IMR-90 (cell line): Measurements from ENCODE around the gene CGREF1. TPM values are rescaled to one million over a fixed set of nuclear protein-coding genes. Genes with fewer than 3 reads are reported as not detected.

Source experiments
- ATAC-seq: fragments of 200-7000 bp; cut with Tn5 transposase; 2 replicates; pipeline ENCODE4 v1.9.1; 2020; ENCODE audit warnings: low read depth, mild to moderate bottlenecking, moderate library complexity
- BruUV-seq: library from RNA; stranded (reverse); fragments of 400-500 nt; replicated peaks from 2 replicates; lab custom pipeline; 2021; lab: Mats Ljungman, UMichigan
- CTCF ChIA-PET: fragments of 300-600 bp; formaldehyde crosslinking; extraction: SDS; loops from one replicate; lab custom pipeline; 2021; ENCODE audit warnings: antibody characterized with exemption; lab: Yijun Ruan, JAX
- POLR2A ChIA-PET: fragments of 300-600 bp; sonication (Branson Sonifier 250); formaldehyde crosslinking; loops from one replicate; lab custom pipeline; 2022; ENCODE audit warnings: antibody characterized with exemption; ENCODE audit not compliant: unreplicated experiment; lab: Charles Lee
- DNase-seq: peaks from one replicate; pipeline ENCODE4 v3.0.0; 2013
- H2AFZ ChIP-seq: replicated peaks from 2 replicates; pipeline ENCODE3; 2013; ENCODE audit warnings: low read length, mild to moderate bottlenecking; ENCODE audit not compliant: poor library complexity
- H2AK5ac ChIP-seq: 2 replicates; pipeline ENCODE4 v1.6.1; 2013; ENCODE audit warnings: low read depth, low read length, inconsistent platforms
- H2AK9ac ChIP-seq: replicated peaks from 2 replicates; pipeline ENCODE3; 2013; ENCODE audit warnings: mild to moderate bottlenecking, low read depth, low read length, moderate library complexity; ENCODE audit not compliant: poor library complexity
- H2BK120ac ChIP-seq: 2 replicates; pipeline ENCODE4 v1.6.1; 2013; ENCODE audit warnings: low read depth, low read length, inconsistent platforms
- H2BK15ac ChIP-seq: 3 replicates; pipeline ENCODE4 v1.6.1; 2013; ENCODE audit warnings: low read depth, low read length, inconsistent platforms
- H2BK20ac ChIP-seq: 2 replicates; pipeline ENCODE4 v1.6.1; 2013; ENCODE audit warnings: low read depth, mild to moderate bottlenecking, inconsistent platforms, low read length, moderate library complexity
- H2BK5ac ChIP-seq: 2 replicates; pipeline ENCODE4 v1.6.1; 2013; ENCODE audit warnings: mild to moderate bottlenecking, low read depth, low read length, inconsistent platforms; ENCODE audit not compliant: poor library complexity, severe bottlenecking
- H3K14ac ChIP-seq: replicated peaks from 2 replicates; pipeline ENCODE4 v1.6.1; 2013; ENCODE audit warnings: low read depth, low read length, inconsistent platforms
- H3K18ac ChIP-seq: 2 replicates; pipeline ENCODE4 v1.6.1; 2013; ENCODE audit warnings: low read depth, low read length, control low read depth
- H3K23ac ChIP-seq: 2 replicates; pipeline ENCODE4 v1.6.1; 2013; ENCODE audit warnings: low read depth, low read length, inconsistent platforms
- H3K27ac ChIP-seq: 2 replicates; pipeline ENCODE4 v1.5.1; 2013; ENCODE audit warnings: mild to moderate bottlenecking, control low read depth, low read length; ENCODE audit not compliant: insufficient read depth
- H3K27me3 ChIP-seq: 2 replicates; pipeline ENCODE4 v1.6.1; 2013; ENCODE audit warnings: low read length; ENCODE audit not compliant: control insufficient read depth, insufficient read depth
- H3K36me3 ChIP-seq: 2 replicates; pipeline ENCODE4 v1.6.1; 2013; ENCODE audit warnings: low read length, mixed read lengths; ENCODE audit not compliant: control insufficient read depth, insufficient read depth
- H3K4ac ChIP-seq: 2 replicates; pipeline ENCODE4 v1.6.1; 2013; ENCODE audit warnings: low read depth, low read length, inconsistent platforms
- H3K4me1 ChIP-seq: 2 replicates; pipeline ENCODE4 v1.6.1; 2013; ENCODE audit warnings: low read length, mixed read lengths; ENCODE audit not compliant: control insufficient read depth, insufficient read depth
- H3K4me2 ChIP-seq: 2 replicates; pipeline ENCODE4 v1.6.1; 2013; ENCODE audit warnings: low read depth, mild to moderate bottlenecking, control low read depth, low read length, moderate library complexity
- H3K4me3 ChIP-seq: 2 replicates; pipeline ENCODE4 v1.5.1; 2013; ENCODE audit warnings: low read depth, mild to moderate bottlenecking, control low read depth, low read length, moderate library complexity; ENCODE audit not compliant: insufficient read depth
- H3K56ac ChIP-seq: 2 replicates; pipeline ENCODE4 v1.6.1; 2013; ENCODE audit warnings: low read length, inconsistent platforms; ENCODE audit not compliant: insufficient read depth; ENCODE audit errors: extremely low read depth
- H3K79me1 ChIP-seq, 2 experiments: 2 replicates each; pipeline ENCODE4 v1.6.1; 2013; ENCODE audit warnings: low read length in 2 of 2, inconsistent platforms in 1 of 2, low read depth in 1 of 2
- H3K9ac ChIP-seq: 2 replicates; pipeline ENCODE4 v1.6.1; 2013; ENCODE audit warnings: low read depth, low read length, control low read depth
- H3K9me1 ChIP-seq: 2 replicates; pipeline ENCODE4 v1.6.1; 2013; ENCODE audit warnings: low read length, inconsistent platforms; ENCODE audit not compliant: insufficient read depth
- H3K9me3 ChIP-seq: 2 replicates; pipeline ENCODE4 v1.6.1; 2013; ENCODE audit warnings: low read length; ENCODE audit not compliant: control insufficient read depth, insufficient read depth
- H4K20me1 ChIP-seq: 2 replicates; pipeline ENCODE4 v1.6.1; 2013; ENCODE audit warnings: low read length, inconsistent platforms; ENCODE audit not compliant: insufficient read depth
- H4K5ac ChIP-seq: 2 replicates; pipeline ENCODE4 v1.6.1; 2013; ENCODE audit warnings: mild to moderate bottlenecking, low read depth, low read length, control low read depth
- H4K8ac ChIP-seq, 2 experiments: 2 replicates each; pipeline ENCODE4 v1.6.1; 2013; ENCODE audit warnings: low read depth in 2 of 2, low read length in 2 of 2, control low read depth in 1 of 2, inconsistent platforms in 1 of 2
- H4K91ac ChIP-seq: 2 replicates; pipeline ENCODE4 v1.6.1; 2013; ENCODE audit warnings: low read depth, low read length, inconsistent platforms; ENCODE audit not compliant: insufficient read depth
- BHLHE40 ChIP-seq: fragments of 150-350 bp; IDR thresholded peaks from 2 replicates; pipeline ENCODE4 v1.6.1; 2016; ENCODE audit warnings: mild to moderate bottlenecking, low read depth, low read length
- CEBPB ChIP-seq: IDR thresholded peaks from 2 replicates; pipeline ENCODE4 v1.6.1; 2012; ENCODE audit warnings: low read depth, low read length, improper control_type of control experiment
- CHD1 ChIP-seq: IDR thresholded peaks from 2 replicates; pipeline ENCODE4 v1.6.1; 2012; ENCODE audit warnings: low read depth, low read length, improper control_type of control experiment
- FOS ChIP-seq: fragments of 150-350 bp; IDR thresholded peaks from 2 replicates; pipeline ENCODE4 v1.6.1; 2016; ENCODE audit warnings: low read depth, low read length
- MAFK ChIP-seq: IDR thresholded peaks from 2 replicates; pipeline ENCODE4 v1.6.1; 2012; ENCODE audit warnings: low read depth, low read length, improper control_type of control experiment
- MAZ ChIP-seq: IDR thresholded peaks from 2 replicates; pipeline ENCODE4 v1.6.1; 2012; ENCODE audit warnings: low read depth, mild to moderate bottlenecking, low read length, improper control_type of control experiment, moderate library complexity, borderline replicate concordance
- MXI1 ChIP-seq: IDR thresholded peaks from 2 replicates; pipeline ENCODE4 v1.6.1; 2012; ENCODE audit warnings: low read depth, mild to moderate bottlenecking, low read length, moderate library complexity, borderline replicate concordance
- NFE2L2 ChIP-seq: fragments of 150-350 bp; IDR thresholded peaks from 2 replicates; pipeline ENCODE4 v1.6.1; 2016; ENCODE audit warnings: low read depth, mild to moderate bottlenecking, low read length
- POLR2A ChIP-seq: IDR thresholded peaks from 2 replicates; pipeline ENCODE4 v1.6.1; 2012; ENCODE audit warnings: mild to moderate bottlenecking, low read depth, low read length
- RAD21 ChIP-seq: IDR thresholded peaks from 2 replicates; pipeline ENCODE4 v1.6.1; 2012; ENCODE audit warnings: low read length, improper control_type of control experiment
- RCOR1 ChIP-seq: IDR thresholded peaks from 2 replicates; pipeline ENCODE4 v1.6.1; 2012; ENCODE audit warnings: mild to moderate bottlenecking, low read length, improper control_type of control experiment; ENCODE audit not compliant: insufficient replicate concordance
- SMC3 ChIP-seq: fragments of 150-350 bp; IDR thresholded peaks from 2 replicates; pipeline ENCODE4 v1.6.1; 2016; ENCODE audit warnings: low read depth, mild to moderate bottlenecking, antibody characterized with exemption, low read length, moderate library complexity
- WGBS, 2 experiments: methylation state at CpG; one replicate each; pipeline versions ENCODE4 v1.1.5 to v1.1.7; 2013; ENCODE audit warnings: missing lambda C conversion rate in 2 of 2; ENCODE audit not compliant: insufficient read length in 1 of 2; ENCODE audit errors: extremely low coverage in 2 of 2; 5-methylcytosine and 5-hydroxymethylcytosine counted together
- dilution Hi-C: fragments of 300-500 bp; cut with HindIII; formaldehyde crosslinking; loops from one replicate; pipeline ENCODE4 v1.14.3; 2018; ENCODE audit warnings: low sequenced_read_pairs; ENCODE audit not compliant: unreplicated experiment
- in situ Hi-C: fragments of 300-500 bp; cut with MboI; formaldehyde crosslinking; loops from 3 replicates; pipeline ENCODE4 v1.14.3; 2019; ENCODE audit warnings: low sequenced_read_pairs, inconsistent platforms, mixed read lengths
- intact Hi-C: fragments of 100-400 bp; cut with micrococcal nuclease; formaldehyde crosslinking; loops from 2 replicates; pipeline ENCODE4 v1.10.0; 2022
- polyA plus RNA-seq, 3 experiments: library from polyadenylated mRNA; depleted of rRNA; stranded (reverse); fragments of >200 nt; gene quantifications; 2 replicates each; pipeline ENCODE4 v1.2.3, GENCODE V29; 2012; ENCODE audit warnings: low replicate concordance in 1 of 3
- total RNA-seq: library from RNA; depleted of rRNA; stranded (reverse); fragments of >200 nt; gene quantifications from 2 replicates; pipeline ENCODE4 v1.2.3, GENCODE V29; 2012
- TF ChIP-seq, protein P1 (sequence below): conservative IDR thresholded peaks from 2 replicates; pipeline ENCODE4 v1.5.1; 2012; ENCODE audit warnings: mild to moderate bottlenecking, low read depth, low read length, improper control_type of control experiment
- TF ChIP-seq, protein P2 (sequence below): fragments of 150-350 bp; IDR thresholded peaks from 2 replicates; pipeline ENCODE4 v1.6.1; 2017; ENCODE audit warnings: mild to moderate bottlenecking, antibody characterized with exemption, low read length, low read depth
- TF ChIP-seq, protein P3 (sequence below): fragments of 150-350 bp; IDR thresholded peaks from 2 replicates; pipeline ENCODE4 v1.6.1; 2016; ENCODE audit warnings: low read depth, mild to moderate bottlenecking, low read length, moderate library complexity, borderline replicate concordance

CGREF1 gene
- total and polyA plus RNA-seq, 2 of the 4 experiments (the other 2 are of a cell fraction): 0.54 to 1.3 TPM

DNA sequence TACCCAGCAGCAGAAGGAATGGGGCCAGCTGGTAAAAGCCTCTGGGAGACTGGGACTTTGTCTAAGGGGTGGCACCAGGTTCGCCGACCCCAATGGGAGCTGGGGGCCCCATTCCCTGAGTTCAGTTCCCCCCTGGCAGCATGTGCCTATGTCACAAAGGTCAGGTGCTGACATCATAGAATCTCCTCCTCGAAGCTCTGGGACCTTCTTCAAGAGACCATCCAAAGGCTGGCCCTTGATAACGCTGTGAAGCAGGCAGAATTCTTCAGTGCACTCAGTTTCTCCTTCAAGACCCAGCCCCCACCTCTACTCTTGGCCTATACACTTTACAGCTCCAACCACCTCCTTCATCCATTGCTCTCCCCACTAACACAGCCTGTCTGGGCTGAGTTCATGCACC, 20.4 kb upstream of the CGREF1 start, which contains the start of gene PRR30:
TSS of gene PRR30 (minus strand) at position 101 of the 400 bp plus-strand sequence. CDS start 1,081 bp downstream, outside the sequence.
- Histone ChIP-seq H4K5ac (no peak within 1 kb of the TSS), H3K9me1 (0 out of 2 replicates have a peak, but pooled peaks cover 6% of the 10 kb centered on the region), H4K20me1 (no peaks in the 10 kb centered on the region), H3K27ac (no peak within 1 kb of the TSS), H4K91ac (no peak within 1 kb of the TSS), H3K18ac (no peak within 1 kb of the TSS), H3K79me1 (no peaks in the 10 kb centered on the region), H3K9ac (no peak within 1 kb of the TSS), H3K9me3 (peaks cover 7% of the 10 kb centered on the region), H2AFZ (no peak within 1 kb of the TSS), H2BK20ac (no peak within 1 kb of the TSS), H3K4ac (no peak within 1 kb of the TSS), H3K27me3 (peaks cover 25% of the 10 kb centered on the region), H3K4me3 (no peak within 1 kb of the TSS), H3K36me3 (no peaks in the 10 kb centered on the region), H3K14ac (no peak within 1 kb of the TSS), H2BK120ac (no peak within 1 kb of the TSS), H2BK5ac (no peak within 1 kb of the TSS), H3K4me2 (no peak within 1 kb of the TSS), H3K56ac (no peak within 1 kb of the TSS), H3K23ac (no peak within 1 kb of the TSS), H2AK5ac (no peak within 1 kb of the TSS), H2AK9ac (peak within 1 kb of the TSS; percentile 23), H2BK15ac (no peak within 1 kb of the TSS), H4K8ac (no peak within 1 kb of the TSS), H3K4me1 (no peaks in the 10 kb centered on the region)
- CTCF ChIA-PET: interaction anchor here (0.6 kb wide), 1 partner anchor 12 kb away, joined by 5 read pairs; no protein-coding TSS in a partner anchor
- in situ Hi-C loops: no loop called here
- TF ChIP-seq FOS: no peak
- no peak for TF ChIP-seq MXI1
- TF ChIP-seq, protein P1, sequence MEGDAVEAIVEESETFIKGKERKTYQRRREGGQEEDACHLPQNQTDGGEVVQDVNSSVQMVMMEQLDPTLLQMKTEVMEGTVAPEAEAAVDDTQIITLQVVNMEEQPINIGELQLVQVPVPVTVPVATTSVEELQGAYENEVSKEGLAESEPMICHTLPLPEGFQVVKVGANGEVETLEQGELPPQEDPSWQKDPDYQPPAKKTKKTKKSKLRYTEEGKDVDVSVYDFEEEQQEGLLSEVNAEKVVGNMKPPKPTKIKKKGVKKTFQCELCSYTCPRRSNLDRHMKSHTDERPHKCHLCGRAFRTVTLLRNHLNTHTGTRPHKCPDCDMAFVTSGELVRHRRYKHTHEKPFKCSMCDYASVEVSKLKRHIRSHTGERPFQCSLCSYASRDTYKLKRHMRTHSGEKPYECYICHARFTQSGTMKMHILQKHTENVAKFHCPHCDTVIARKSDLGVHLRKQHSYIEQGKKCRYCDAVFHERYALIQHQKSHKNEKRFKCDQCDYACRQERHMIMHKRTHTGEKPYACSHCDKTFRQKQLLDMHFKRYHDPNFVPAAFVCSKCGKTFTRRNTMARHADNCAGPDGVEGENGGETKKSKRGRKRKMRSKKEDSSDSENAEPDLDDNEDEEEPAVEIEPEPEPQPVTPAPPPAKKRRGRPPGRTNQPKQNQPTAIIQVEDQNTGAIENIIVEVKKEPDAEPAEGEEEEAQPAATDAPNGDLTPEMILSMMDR: no peak
- TF ChIP-seq NFE2L2: no peak
- TF ChIP-seq MAFK: no peak
- TF ChIP-seq, protein P2, sequence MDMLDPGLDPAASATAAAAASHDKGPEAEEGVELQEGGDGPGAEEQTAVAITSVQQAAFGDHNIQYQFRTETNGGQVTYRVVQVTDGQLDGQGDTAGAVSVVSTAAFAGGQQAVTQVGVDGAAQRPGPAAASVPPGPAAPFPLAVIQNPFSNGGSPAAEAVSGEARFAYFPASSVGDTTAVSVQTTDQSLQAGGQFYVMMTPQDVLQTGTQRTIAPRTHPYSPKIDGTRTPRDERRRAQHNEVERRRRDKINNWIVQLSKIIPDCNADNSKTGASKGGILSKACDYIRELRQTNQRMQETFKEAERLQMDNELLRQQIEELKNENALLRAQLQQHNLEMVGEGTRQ: no peak
- TF ChIP-seq SMC3: no peak
- TF ChIP-seq BHLHE40: no peak
- no peak for TF ChIP-seq RAD21
- TF ChIP-seq, protein P3, sequence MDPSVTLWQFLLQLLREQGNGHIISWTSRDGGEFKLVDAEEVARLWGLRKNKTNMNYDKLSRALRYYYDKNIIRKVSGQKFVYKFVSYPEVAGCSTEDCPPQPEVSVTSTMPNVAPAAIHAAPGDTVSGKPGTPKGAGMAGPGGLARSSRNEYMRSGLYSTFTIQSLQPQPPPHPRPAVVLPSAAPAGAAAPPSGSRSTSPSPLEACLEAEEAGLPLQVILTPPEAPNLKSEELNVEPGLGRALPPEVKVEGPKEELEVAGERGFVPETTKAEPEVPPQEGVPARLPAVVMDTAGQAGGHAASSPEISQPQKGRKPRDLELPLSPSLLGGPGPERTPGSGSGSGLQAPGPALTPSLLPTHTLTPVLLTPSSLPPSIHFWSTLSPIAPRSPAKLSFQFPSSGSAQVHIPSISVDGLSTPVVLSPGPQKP: no peak
- TF ChIP-seq POLR2A: no peak
- TF ChIP-seq MAZ: no peak
- TF ChIP-seq CEBPB: no peak
- no peak for TF ChIP-seq CHD1
- TF ChIP-seq RCOR1: no peak
- dilution Hi-C loops: no loop called here
- DNase-seq (no peak), ATAC-seq (no peak)
- BruUV-seq: no TSS peak
- no CpG with 5 or more reads among the region's 4 CpGs for WGBS, 2 experiments
- intact Hi-C loops: no loop called here
- POLR2A ChIA-PET: no interaction called here
